Omental fat pad (tissue), 4 donors: Measurements from ENCODE around the gene IL4I1. TPM values are rescaled to one million over a fixed set of nuclear protein-coding genes. Genes with fewer than 3 reads are reported as not detected.

Experiments
- ATAC-seq: fragments of 150-250 bp; one replicate; pipeline ENCODE4 v1.9.1; 2016; ENCODE audit warnings: mild to moderate bottlenecking, moderate library complexity; ENCODE audit not compliant: low FRiP score
- DNase-seq: peaks from one replicate; pipeline ENCODE4 v3.0.0-alpha.2; 2019; ENCODE audit warnings: low spot score
- CTCF ChIP-seq, 3 donors: fragments of 450-650 bp; IDR thresholded peaks; one replicate each; pipeline ENCODE4 v1.5.1; 2016 to 2017; ENCODE audit warnings: antibody characterized with exemption in 3 of 3, mild to moderate bottlenecking in 3 of 3, moderate library complexity in 2 of 3
- total RNA-seq, 4 donors: library from RNA; depleted of rRNA; stranded (reverse); fragments of >200 nt; gene quantifications; one replicate each; pipeline ENCODE4 v1.1.0, GENCODE V29; 2016

Gene IL4I1
- total RNA-seq, 4 donors from 2014 or later = 0.56 to 5.5 (median 1.5) TPM; not detected in 1

- no peak for ATAC-seq
- no peak for DNase-seq
- no peak for TF ChIP-seq CTCF (IDR thresholded peaks at IDR 0.05)
Measured at GRCh38 chr19:49936549-49936948, 39.9 kb upstream of the IL4I1 start.

DNA sequence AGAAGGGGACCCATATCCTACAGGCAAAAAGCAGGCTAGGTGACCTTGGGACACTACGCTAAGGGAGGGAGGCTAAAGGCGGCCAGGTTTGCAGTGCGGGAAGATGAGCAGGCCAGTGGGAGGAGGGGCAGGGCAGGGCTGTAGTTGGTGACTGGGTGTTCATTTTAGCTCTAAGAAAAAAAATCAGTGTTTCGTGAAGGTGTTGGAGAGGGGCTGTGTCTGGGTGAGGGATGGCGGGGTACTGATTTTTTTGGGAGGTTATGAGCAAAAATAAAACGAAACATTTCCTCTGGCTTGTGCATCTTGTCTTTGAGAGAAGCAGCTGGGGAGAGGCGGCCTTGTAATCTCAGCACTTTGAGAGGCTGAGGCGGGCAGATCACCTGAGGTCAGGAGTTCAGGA is 37.0 kb upstream of the IL4I1 start:
- no peak for TF ChIP-seq CTCF (IDR thresholded peaks at IDR 0.05)
- DNase-seq (no peak), ATAC-seq (no peak)

DNA sequence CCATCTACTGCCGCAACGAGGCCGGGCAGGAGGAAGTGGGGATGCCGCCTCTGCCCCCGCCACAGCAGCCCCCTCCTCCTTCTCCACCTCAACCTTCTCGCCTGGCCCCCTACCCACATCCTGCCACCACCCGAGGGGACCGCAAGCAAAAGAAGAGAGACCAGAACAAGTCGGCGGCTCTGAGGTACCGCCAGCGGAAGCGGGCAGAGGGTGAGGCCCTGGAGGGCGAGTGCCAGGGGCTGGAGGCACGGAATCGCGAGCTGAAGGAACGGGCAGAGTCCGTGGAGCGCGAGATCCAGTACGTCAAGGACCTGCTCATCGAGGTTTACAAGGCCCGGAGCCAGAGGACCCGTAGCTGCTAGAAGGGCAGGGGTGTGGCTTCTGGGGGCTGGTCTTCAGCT is 36.0 kb upstream of the IL4I1 start:
- no peak for TF ChIP-seq CTCF (IDR thresholded peaks at IDR 0.05)
- no peak for ATAC-seq
- DNase-seq = no peak

DNA sequence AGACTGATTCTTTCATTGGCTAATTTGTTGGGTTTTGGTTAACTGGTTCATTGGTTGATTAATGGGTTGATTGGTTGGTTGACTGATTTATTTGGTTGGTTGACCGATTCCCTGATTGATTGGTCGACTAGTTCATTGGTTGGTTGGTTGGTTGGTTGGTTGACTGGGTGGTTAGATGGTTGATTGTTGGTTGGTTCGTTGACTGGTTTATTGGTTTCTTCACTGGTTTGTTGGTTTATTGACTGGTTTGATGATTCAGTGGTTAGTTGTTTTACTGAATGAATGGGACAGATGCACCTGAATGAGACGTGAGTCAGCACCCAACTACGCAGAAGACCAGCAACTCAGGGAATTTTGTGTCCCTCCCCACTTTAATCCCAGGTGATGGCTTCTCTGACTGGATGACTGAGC is 35.4 kb upstream of the IL4I1 start:
- no peak for ATAC-seq
- DNase-seq = no peak
- TF ChIP-seq CTCF (IDR thresholded peaks at IDR 0.05) = no peak

GRCh38 chr19:49931293-49932040 is 34.8 kb upstream of the IL4I1 start:
- ATAC-seq = no peak
- no peak for DNase-seq
- TF ChIP-seq CTCF (IDR thresholded peaks at IDR 0.05) = no peak

- DNase-seq (no peak), ATAC-seq (no peak)
- no peak for TF ChIP-seq CTCF (IDR thresholded peaks at IDR 0.05)
Measured at GRCh38 chr19:49930483-49931011, 33.9 kb upstream of the IL4I1 start.
